Measurements from ENCODE around the gene MTFR2. TPM values are rescaled to one million over a fixed set of nuclear protein-coding genes. Genes with fewer than 3 reads are reported as not detected.

MTFR2 gene
- total RNA-seq, 1 experiment from 2014 or later: 6.2 TPM

DNA sequence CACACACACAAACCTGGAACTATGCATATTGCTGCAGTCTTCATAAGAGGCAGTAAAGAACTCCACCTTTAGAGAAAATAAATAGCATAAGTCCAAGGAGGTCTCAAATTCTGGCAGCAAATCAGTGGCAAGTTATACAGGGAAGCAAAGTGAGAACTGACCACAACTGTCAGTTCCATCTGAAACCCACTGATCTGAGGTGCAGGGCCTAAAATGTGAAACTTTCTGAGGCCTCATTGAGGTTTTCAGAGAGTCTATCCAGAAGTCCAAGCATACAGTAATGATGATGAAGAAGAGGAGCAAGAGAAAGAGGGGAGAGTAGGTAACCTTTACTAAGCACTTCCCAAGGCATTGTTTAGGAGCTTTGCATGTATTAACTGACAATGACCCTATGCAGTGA is 36.3 kb downstream of the MTFR2 start:
- no peak for ATAC-seq
- CTCF ChIA-PET: no interaction called here

DNA sequence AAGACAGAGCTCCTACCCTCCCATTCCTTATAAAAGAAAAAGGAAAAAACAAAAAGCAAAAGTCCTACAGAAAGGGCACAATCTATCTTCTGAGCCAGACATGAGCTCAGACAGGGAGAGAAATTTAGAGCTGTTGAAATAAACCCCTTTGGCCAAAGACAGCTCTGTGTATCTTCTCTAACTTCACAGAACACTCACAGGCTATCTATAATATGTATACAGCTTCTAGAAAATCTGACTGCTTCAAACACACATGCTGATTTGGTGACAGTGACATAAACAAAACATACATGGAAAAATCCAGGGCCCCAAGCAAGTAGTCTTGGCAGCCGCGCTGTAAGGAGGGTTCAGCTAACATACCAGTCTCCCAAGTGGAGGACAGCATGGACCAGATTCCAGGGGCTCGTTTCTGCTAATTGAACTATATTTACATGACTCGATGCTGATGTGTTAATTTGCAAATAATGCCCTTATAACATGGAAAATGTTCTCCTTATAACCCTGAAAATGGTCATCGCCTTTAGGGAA is 37.0 kb downstream of the MTFR2 start:
- CTCF ChIA-PET: no interaction called here

More for the DNA sequence above, 36.3 kb downstream of the MTFR2 start:
- Histone ChIP-seq H3K27me3 (ENCODE audit: low read length) (no peaks in the 10 kb centered on the region), H2AFZ (ENCODE audit: low read length) (no peak overlapping the region), H3K79me2 (ENCODE audit: low read length) (no peaks in the 10 kb centered on the region), H3K4me3 (ENCODE audit: low read length) (no peak overlapping the region), H4K20me1 (ENCODE audit: low read length) (no peaks in the 10 kb centered on the region), H3K36me3 (ENCODE audit: low read depth, low read length) (no peaks in the 10 kb centered on the region), H3K4me1 (ENCODE audit: insufficient read depth, low read length) (no peaks in the 10 kb centered on the region), H3K9me2 (replicated peaks; ENCODE audit: low read length) (no peaks in the 10 kb centered on the region), H3K27ac (ENCODE audit: low read length) (no peak overlapping the region), H3K4me2 (ENCODE audit: low read length) (no peak overlapping the region), H3F3A (ENCODE audit: low read length, unreplicated experiment) (no peaks in the 10 kb centered on the region), H3K9ac (ENCODE audit: low read length) (no peak overlapping the region), H3K9me3 (ENCODE audit: low read length) (no peaks in the 10 kb centered on the region)
- POLR2A ChIA-PET (ENCODE audit: unreplicated experiment): no interaction called here
- DNase-seq: no peak
- no TSS peak for BruUV-seq (replicated peaks)
- intact Hi-C loops (cut with micrococcal nuclease): no loop called here
- TF ChIP-seq EZH2 (IDR thresholded peaks at IDR 0.05; ENCODE audit: low read length, unreplicated experiment) (no peak), EZH2phosphoT487 (IDR thresholded peaks at IDR 0.05; ENCODE audit: borderline replicate concordance, low read length) (no peak)
- TF ChIP-seq, protein P1, sequence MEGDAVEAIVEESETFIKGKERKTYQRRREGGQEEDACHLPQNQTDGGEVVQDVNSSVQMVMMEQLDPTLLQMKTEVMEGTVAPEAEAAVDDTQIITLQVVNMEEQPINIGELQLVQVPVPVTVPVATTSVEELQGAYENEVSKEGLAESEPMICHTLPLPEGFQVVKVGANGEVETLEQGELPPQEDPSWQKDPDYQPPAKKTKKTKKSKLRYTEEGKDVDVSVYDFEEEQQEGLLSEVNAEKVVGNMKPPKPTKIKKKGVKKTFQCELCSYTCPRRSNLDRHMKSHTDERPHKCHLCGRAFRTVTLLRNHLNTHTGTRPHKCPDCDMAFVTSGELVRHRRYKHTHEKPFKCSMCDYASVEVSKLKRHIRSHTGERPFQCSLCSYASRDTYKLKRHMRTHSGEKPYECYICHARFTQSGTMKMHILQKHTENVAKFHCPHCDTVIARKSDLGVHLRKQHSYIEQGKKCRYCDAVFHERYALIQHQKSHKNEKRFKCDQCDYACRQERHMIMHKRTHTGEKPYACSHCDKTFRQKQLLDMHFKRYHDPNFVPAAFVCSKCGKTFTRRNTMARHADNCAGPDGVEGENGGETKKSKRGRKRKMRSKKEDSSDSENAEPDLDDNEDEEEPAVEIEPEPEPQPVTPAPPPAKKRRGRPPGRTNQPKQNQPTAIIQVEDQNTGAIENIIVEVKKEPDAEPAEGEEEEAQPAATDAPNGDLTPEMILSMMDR (conservative IDR thresholded peaks at IDR 0.05; ENCODE audit: low read depth, low read length): no peak

DNA sequence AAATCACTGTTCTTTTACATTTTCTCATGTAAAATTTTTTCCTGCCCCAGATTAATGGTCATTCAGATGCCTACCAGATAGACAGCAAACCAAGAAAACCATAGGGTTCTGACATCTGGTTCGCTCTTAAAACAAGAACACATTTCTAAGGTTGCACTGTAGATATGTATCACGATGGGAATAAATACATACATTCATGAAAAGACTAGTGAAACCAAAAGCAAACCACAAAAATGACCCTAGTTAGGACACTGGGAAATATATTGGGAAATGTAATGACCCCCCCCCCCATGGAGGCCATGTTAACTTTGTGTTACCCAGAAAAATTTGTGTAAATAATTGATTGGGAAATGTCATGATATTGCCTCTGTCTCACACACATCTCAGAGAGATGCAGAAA is 37.5 kb downstream of the MTFR2 start:
- no peak for ATAC-seq
- POLR2A ChIA-PET (ENCODE audit: unreplicated experiment): no interaction called here
- intact Hi-C loops (cut with micrococcal nuclease): no loop called here

More for the DNA sequence above, 37.0 kb downstream of the MTFR2 start:
- no peak for DNase-seq
- Histone ChIP-seq H3K9me3 (ENCODE audit: low read length) (no peaks in the 10 kb centered on the region), H3K4me1 (ENCODE audit: insufficient read depth, low read length) (no peaks in the 10 kb centered on the region), H3F3A (ENCODE audit: low read length, unreplicated experiment) (no peaks in the 10 kb centered on the region), H3K27ac (ENCODE audit: low read length) (no peak overlapping the region), H3K27me3 (ENCODE audit: low read length) (no peaks in the 10 kb centered on the region), H3K36me3 (ENCODE audit: low read depth, low read length) (no peaks in the 10 kb centered on the region), H4K20me1 (ENCODE audit: low read length) (no peaks in the 10 kb centered on the region), H3K79me2 (ENCODE audit: low read length) (no peaks in the 10 kb centered on the region), H3K4me2 (ENCODE audit: low read length) (no peak overlapping the region), H3K4me3 (ENCODE audit: low read length) (no peak overlapping the region), H3K9ac (ENCODE audit: low read length) (no peak overlapping the region), H3K9me2 (replicated peaks; ENCODE audit: low read length) (no peaks in the 10 kb centered on the region), H2AFZ (ENCODE audit: low read length) (no peak overlapping the region)
- intact Hi-C loops (cut with micrococcal nuclease): no loop called here
- POLR2A ChIA-PET (ENCODE audit: unreplicated experiment): no interaction called here
- BruUV-seq (replicated peaks): no TSS peak
- no peak for ATAC-seq
- TF ChIP-seq, protein P1 (conservative IDR thresholded peaks at IDR 0.05; ENCODE audit: low read depth, low read length): no peak
- no peak for TF ChIP-seq EZH2phosphoT487 (IDR thresholded peaks at IDR 0.05; ENCODE audit: borderline replicate concordance, low read length)
- TF ChIP-seq EZH2 (IDR thresholded peaks at IDR 0.05; ENCODE audit: low read length, unreplicated experiment): no peak

More for the DNA sequence above, 37.5 kb downstream of the MTFR2 start:
- H3K36me3 ChIP-seq (ENCODE audit: low read depth, low read length): no peaks in the 10 kb centered on the region
- no peaks in the 10 kb centered on the region for H3F3A ChIP-seq (ENCODE audit: low read length, unreplicated experiment)
- no peak for TF ChIP-seq EZH2phosphoT487 (IDR thresholded peaks at IDR 0.05; ENCODE audit: borderline replicate concordance, low read length)
- TF ChIP-seq, protein P1 (conservative IDR thresholded peaks at IDR 0.05; ENCODE audit: low read depth, low read length): no peak
- TF ChIP-seq EZH2 (IDR thresholded peaks at IDR 0.05; ENCODE audit: low read length, unreplicated experiment): no peak
- no peak overlapping the region for H3K4me3 ChIP-seq (ENCODE audit: low read length)
- H3K79me2 ChIP-seq (ENCODE audit: low read length): no peaks in the 10 kb centered on the region
- CTCF ChIA-PET: no interaction called here
- no peaks in the 10 kb centered on the region for H3K4me1 ChIP-seq (ENCODE audit: insufficient read depth, low read length)
- H3K27ac ChIP-seq (ENCODE audit: low read length): no peak overlapping the region
- BruUV-seq (replicated peaks): no TSS peak
- H3K9me3 ChIP-seq (ENCODE audit: low read length): no peaks in the 10 kb centered on the region
- no peaks in the 10 kb centered on the region for H3K27me3 ChIP-seq (ENCODE audit: low read length)
- no peak overlapping the region for H3K9ac ChIP-seq (ENCODE audit: low read length)
- no peaks in the 10 kb centered on the region for H4K20me1 ChIP-seq (ENCODE audit: low read length)
- no peaks in the 10 kb centered on the region for H3K9me2 ChIP-seq (replicated peaks; ENCODE audit: low read length)
- DNase-seq: no peak
- H2AFZ ChIP-seq (ENCODE audit: low read length): no peak overlapping the region
- no peak overlapping the region for H3K4me2 ChIP-seq (ENCODE audit: low read length)

All from PC-3 (cell line).